ENCODE measurements around the gene ZNF605. TPM values are rescaled to one million over a fixed set of nuclear protein-coding genes. Genes with fewer than 3 reads are reported as not detected.

ZNF605 gene
- total RNA-seq, 1 experiment from 2014 or later, result 19.3 TPM

- Histone ChIP-seq H2AK5ac (ENCODE audit: insufficient read length, low read length) (no peak overlapping the region), H3K79me2 (ENCODE audit: insufficient read depth, low read length) (peaks cover 5% of the 10 kb centered on the region; the same call in 1 of the 2 replicates)
Observed at GRCh38 chr12:132948146-132949066, 7.7 kb downstream of the ZNF605 start.

More at GRCh38 chr12:132948146-132949066, 7.7 kb downstream of the ZNF605 start:
- no peak overlapping the region for H2AFZ ChIP-seq (ENCODE audit: low read length)
- H3K14ac ChIP-seq (ENCODE audit: insufficient read depth, low read length), result no peak overlapping the region
- peaks cover 63 to 64% (median 64%) of the 10 kb centered on the region in 3 experiments for H3K36me3 Mint-ChIP-seq (ENCODE audit: insufficient read depth in 1 of 3, low read depth in 3 of 3)
- TF ChIP-seq CTCF (conservative IDR thresholded peaks at IDR 0.05), result no peak
- no peak overlapping the region for H4K5ac ChIP-seq (ENCODE audit: insufficient read length, low read depth, low read length)
- H3K27ac Mint-ChIP-seq, result no peak overlapping the region
- H3K4me1 ChIP-seq (ENCODE audit: insufficient read depth, low read length), result no peaks in the 10 kb centered on the region
- H2BK12ac ChIP-seq (ENCODE audit: insufficient read length, low read depth, low read length), result no peak overlapping the region
- no peaks in the 10 kb centered on the region; the same call in 1 of the 2 replicates for H3K27me3 Mint-ChIP-seq (ENCODE audit: low read depth)
- no peak overlapping the region for H3K4me2 ChIP-seq (ENCODE audit: insufficient read depth, insufficient read length, low read length)
- H3K23me2 ChIP-seq (ENCODE audit: insufficient read length, low read depth, low read length, poor library complexity, severe bottlenecking), result no peaks in the 10 kb centered on the region
- no peak overlapping the region for H2BK15ac ChIP-seq (ENCODE audit: low read depth, low read length)
- H4K91ac ChIP-seq (ENCODE audit: insufficient read length, low read depth, low read length), result no peak overlapping the region
- peaks cover 58 to 68% of the 10 kb centered on the region in 2 experiments for H3K9me3 Mint-ChIP-seq
- H4K8ac ChIP-seq (replicated peaks; ENCODE audit: insufficient read length, low read depth, low read length), result no peak overlapping the region
- H3K9ac ChIP-seq (ENCODE audit: extremely low read depth, insufficient read length, low read length), result no peak overlapping the region
- no peak overlapping the region for H3K56ac ChIP-seq (ENCODE audit: insufficient read length, low read depth, low read length)
- no peaks in the 10 kb centered on the region for H3K79me1 ChIP-seq (ENCODE audit: insufficient read depth, low read depth, low read length, poor library complexity, severe bottlenecking)
- no peak overlapping the region for H3T11ph ChIP-seq (ENCODE audit: low read length)
- H2BK120ac ChIP-seq (ENCODE audit: low read depth, low read length, poor library complexity, severe bottlenecking), result no peak overlapping the region
- H2BK20ac ChIP-seq (ENCODE audit: low read depth, low read length, poor library complexity, severe bottlenecking), result no peak overlapping the region
- H4K20me1 ChIP-seq (ENCODE audit: control insufficient read depth, insufficient read depth, insufficient read length), result no peaks in the 10 kb centered on the region
- H3K18ac ChIP-seq (ENCODE audit: insufficient read length, low read depth, low read length), result no peak overlapping the region
- H3K9me3 ChIP-seq (ENCODE audit: control insufficient read depth, low read depth, low read length), result peaks cover 42% of the 10 kb centered on the region
- H3K27ac ChIP-seq (ENCODE audit: insufficient read length, low read depth, low read length), result no peak overlapping the region
- DNase-seq, result no peak
- H3K23ac ChIP-seq (ENCODE audit: insufficient read length, low read depth, low read length), result no peak overlapping the region
- no peaks in the 10 kb centered on the region for H3K4me1 Mint-ChIP-seq
- no peak overlapping the region for H2BK5ac ChIP-seq (ENCODE audit: insufficient read length, low read length)
- no peak overlapping the region for H3K4ac ChIP-seq (ENCODE audit: low read depth, low read length)
- WGBS (ENCODE audit: extremely low coverage, insufficient read length, low lambda C conversion rate), result no CpG with 5 or more reads among the region's 29 CpGs
- H3K27me3 ChIP-seq (ENCODE audit: insufficient read depth, low read length), result no peaks in the 10 kb centered on the region
- no peak overlapping the region; a peak in 1 of 5 replicates for H3K4me3 Mint-ChIP-seq
